HL-60 (cell line): Measurements from ENCODE around the gene INTS1.

Source experiments
- DNase-seq, 2 experiments: peaks; one replicate each; pipeline ENCODE4 v3.0.0-alpha.2; 2010 to 2020; ENCODE audit warnings: low read depth in 1 of 2, low spot score in 1 of 2
- H3K27ac ChIP-seq: fragments of 250-450 bp; sonication (Bioruptor Pico); replicated peaks from 2 replicates; pipeline ENCODE4 v1.5.1; 2020; ENCODE audit warnings: mild to moderate bottlenecking, moderate library complexity
- H3K27me3 ChIP-seq: fragments of 250-450 bp; sonication (Bioruptor Pico); 2 replicates; pipeline ENCODE4 v1.5.1; 2021; ENCODE audit warnings: mild to moderate bottlenecking, moderate library complexity; ENCODE audit not compliant: insufficient read depth, poor library complexity, severe bottlenecking
- H3K4me3 ChIP-seq: replicated peaks from 2 replicates; pipeline ENCODE4 v1.5.1; 2011; ENCODE audit warnings: mild to moderate bottlenecking, control low read depth, low read length; ENCODE audit not compliant: insufficient read depth
- GABPA ChIP-seq: IDR thresholded peaks from 2 replicates; pipeline ENCODE4 v1.6.1; 2012; ENCODE audit warnings: low read depth
- POLR2AphosphoS5 ChIP-seq: IDR thresholded peaks from 2 replicates; pipeline ENCODE4 v1.6.1; 2012; ENCODE audit warnings: low read depth
- SPI1 ChIP-seq: IDR thresholded peaks from 2 replicates; pipeline ENCODE4 v1.6.1; 2012; ENCODE audit warnings: low read depth, mild to moderate bottlenecking, borderline replicate concordance
- TF ChIP-seq, protein P1 (sequence below): IDR thresholded peaks from 2 replicates; pipeline ENCODE4 v1.6.1; 2012; ENCODE audit warnings: low read depth; ENCODE audit not compliant: insufficient replicate concordance
- TF ChIP-seq, protein P2 (sequence below): IDR thresholded peaks from one replicate; pipeline ENCODE4 v1.5.1; 2011; ENCODE audit warnings: low read length, control low read depth, inconsistent platforms; ENCODE audit not compliant: insufficient read depth

The INTS1 gene

DNA sequence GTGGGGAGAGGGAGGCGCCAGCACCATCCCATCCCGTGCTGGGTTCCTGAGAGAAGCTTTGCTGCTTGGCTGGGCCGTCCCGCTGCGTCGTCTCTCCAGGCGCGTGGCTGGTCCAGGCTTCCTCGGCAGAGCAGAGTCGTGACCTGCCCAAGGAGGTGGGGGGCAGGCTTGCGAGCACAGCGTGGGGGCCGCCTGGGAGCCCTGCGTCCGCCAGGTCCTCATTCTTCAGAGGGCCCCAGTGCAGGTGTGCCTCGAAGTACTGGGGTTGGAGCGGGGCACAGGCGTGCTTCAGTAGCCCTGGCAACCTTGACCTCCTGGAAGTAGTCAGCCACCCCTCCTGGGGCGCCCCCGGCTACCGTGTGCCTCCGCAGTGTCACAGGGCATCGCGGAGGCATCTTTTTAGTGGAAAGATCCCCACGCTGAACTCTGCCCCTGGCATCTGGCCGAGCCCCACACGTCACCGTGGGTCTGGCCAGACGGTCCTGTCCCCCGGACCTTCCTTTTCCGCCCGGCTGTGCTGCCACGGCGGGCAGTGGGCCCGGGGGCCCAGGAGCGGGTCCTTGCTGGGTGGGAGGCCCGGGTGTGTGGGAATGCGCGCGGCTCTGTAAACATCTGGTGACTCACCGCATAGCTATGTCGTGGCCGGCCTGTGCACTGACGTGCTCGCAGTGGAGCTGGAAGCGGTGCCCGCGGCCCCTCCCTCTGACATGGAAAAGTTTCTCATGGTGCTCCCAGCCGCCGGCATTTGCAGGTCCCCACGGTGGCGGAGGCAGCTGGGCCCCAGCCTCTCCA lies 32.8 kb upstream of the INTS1 start:
- TF ChIP-seq, protein P1, sequence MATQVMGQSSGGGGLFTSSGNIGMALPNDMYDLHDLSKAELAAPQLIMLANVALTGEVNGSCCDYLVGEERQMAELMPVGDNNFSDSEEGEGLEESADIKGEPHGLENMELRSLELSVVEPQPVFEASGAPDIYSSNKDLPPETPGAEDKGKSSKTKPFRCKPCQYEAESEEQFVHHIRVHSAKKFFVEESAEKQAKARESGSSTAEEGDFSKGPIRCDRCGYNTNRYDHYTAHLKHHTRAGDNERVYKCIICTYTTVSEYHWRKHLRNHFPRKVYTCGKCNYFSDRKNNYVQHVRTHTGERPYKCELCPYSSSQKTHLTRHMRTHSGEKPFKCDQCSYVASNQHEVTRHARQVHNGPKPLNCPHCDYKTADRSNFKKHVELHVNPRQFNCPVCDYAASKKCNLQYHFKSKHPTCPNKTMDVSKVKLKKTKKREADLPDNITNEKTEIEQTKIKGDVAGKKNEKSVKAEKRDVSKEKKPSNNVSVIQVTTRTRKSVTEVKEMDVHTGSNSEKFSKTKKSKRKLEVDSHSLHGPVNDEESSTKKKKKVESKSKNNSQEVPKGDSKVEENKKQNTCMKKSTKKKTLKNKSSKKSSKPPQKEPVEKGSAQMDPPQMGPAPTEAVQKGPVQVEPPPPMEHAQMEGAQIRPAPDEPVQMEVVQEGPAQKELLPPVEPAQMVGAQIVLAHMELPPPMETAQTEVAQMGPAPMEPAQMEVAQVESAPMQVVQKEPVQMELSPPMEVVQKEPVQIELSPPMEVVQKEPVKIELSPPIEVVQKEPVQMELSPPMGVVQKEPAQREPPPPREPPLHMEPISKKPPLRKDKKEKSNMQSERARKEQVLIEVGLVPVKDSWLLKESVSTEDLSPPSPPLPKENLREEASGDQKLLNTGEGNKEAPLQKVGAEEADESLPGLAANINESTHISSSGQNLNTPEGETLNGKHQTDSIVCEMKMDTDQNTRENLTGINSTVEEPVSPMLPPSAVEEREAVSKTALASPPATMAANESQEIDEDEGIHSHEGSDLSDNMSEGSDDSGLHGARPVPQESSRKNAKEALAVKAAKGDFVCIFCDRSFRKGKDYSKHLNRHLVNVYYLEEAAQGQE, result no peak
- no peak for TF ChIP-seq SPI1
- no peak for TF ChIP-seq GABPA
- no peak for TF ChIP-seq POLR2AphosphoS5
- TF ChIP-seq, protein P2, sequence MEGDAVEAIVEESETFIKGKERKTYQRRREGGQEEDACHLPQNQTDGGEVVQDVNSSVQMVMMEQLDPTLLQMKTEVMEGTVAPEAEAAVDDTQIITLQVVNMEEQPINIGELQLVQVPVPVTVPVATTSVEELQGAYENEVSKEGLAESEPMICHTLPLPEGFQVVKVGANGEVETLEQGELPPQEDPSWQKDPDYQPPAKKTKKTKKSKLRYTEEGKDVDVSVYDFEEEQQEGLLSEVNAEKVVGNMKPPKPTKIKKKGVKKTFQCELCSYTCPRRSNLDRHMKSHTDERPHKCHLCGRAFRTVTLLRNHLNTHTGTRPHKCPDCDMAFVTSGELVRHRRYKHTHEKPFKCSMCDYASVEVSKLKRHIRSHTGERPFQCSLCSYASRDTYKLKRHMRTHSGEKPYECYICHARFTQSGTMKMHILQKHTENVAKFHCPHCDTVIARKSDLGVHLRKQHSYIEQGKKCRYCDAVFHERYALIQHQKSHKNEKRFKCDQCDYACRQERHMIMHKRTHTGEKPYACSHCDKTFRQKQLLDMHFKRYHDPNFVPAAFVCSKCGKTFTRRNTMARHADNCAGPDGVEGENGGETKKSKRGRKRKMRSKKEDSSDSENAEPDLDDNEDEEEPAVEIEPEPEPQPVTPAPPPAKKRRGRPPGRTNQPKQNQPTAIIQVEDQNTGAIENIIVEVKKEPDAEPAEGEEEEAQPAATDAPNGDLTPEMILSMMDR, result no peak
- DNase-seq, result no peak
- no peak overlapping the region for H3K4me3 ChIP-seq

GRCh38 chr7:1536455-1536742 lies 32.2 kb upstream of the INTS1 start:
- H3K27me3 ChIP-seq, result no peaks in the 10 kb centered on the region
- H3K27ac ChIP-seq, result no peak overlapping the region
- TF ChIP-seq POLR2AphosphoS5, result no peak
- TF ChIP-seq, protein P1, result no peak
- TF ChIP-seq, protein P2, result no peak
- TF ChIP-seq GABPA, result no peak
- no peak for TF ChIP-seq SPI1
- H3K4me3 ChIP-seq, result no peak overlapping the region
- DNase-seq, result no peak

More for the DNA sequence above, 32.8 kb upstream of the INTS1 start:
- Histone ChIP-seq H3K27ac (no peak overlapping the region), H3K27me3 (no peaks in the 10 kb centered on the region)

GRCh38 chr7:1535701-1536454 lies 31.7 kb upstream of the INTS1 start:
- Histone ChIP-seq H3K27ac (no peak overlapping the region), H3K27me3 (no peaks in the 10 kb centered on the region), H3K4me3 (no peak overlapping the region)
- no peak for DNase-seq
- TF ChIP-seq POLR2AphosphoS5, result no peak
- TF ChIP-seq SPI1, result peak; percentile 33; the same call in 1 of the 2 replicates
- TF ChIP-seq, protein P2, result no peak
- TF ChIP-seq GABPA, result no peak
